Calu3 (cell line): ENCODE data around the gene ARL15. TPM values are rescaled to one million over a fixed set of nuclear protein-coding genes. Genes with fewer than 3 reads are reported as not detected.

ENCODE experiments used
- BruUV-seq: library from RNA; stranded (reverse); fragments of 400-500 nt; replicated peaks from 2 replicates; lab custom pipeline; 2021; lab: Mats Ljungman, UMichigan
- CTCF ChIA-PET: fragments of 300-600 bp; sonication (Branson Sonifier 250); formaldehyde crosslinking; loops from one replicate; lab custom pipeline; 2022; ENCODE audit warnings: antibody characterized with exemption; lab: Charles Lee
- DNase-seq: peaks from one replicate; pipeline ENCODE4 v3.0.0; 2022
- H3K27ac Mint-ChIP-seq: one replicate; pipeline ENCODE4 v1.8.0; 2022; ENCODE audit warnings: mixed read lengths; ENCODE audit not compliant: unreplicated experiment
- H3K27me3 Mint-ChIP-seq: one replicate; pipeline ENCODE4 v1.8.0; 2022; ENCODE audit warnings: mixed read lengths; ENCODE audit not compliant: unreplicated experiment
- H3K36me3 Mint-ChIP-seq: one replicate; pipeline ENCODE4 v1.8.0; 2022; ENCODE audit warnings: mild to moderate bottlenecking, moderate library complexity, mixed read lengths; ENCODE audit not compliant: insufficient read depth, unreplicated experiment
- H3K4me1 Mint-ChIP-seq: one replicate; pipeline ENCODE4 v1.8.0; 2022; ENCODE audit warnings: mild to moderate bottlenecking, low read depth, mixed read lengths; ENCODE audit not compliant: unreplicated experiment
- H3K4me3 Mint-ChIP-seq: one replicate; pipeline ENCODE4 v1.8.0; 2022; ENCODE audit warnings: mild to moderate bottlenecking, low read depth, moderate library complexity, mixed read lengths; ENCODE audit not compliant: unreplicated experiment
- H3K9me3 Mint-ChIP-seq: one replicate; pipeline ENCODE4 v1.8.0; 2022; ENCODE audit warnings: low read depth, mixed read lengths; ENCODE audit not compliant: unreplicated experiment
- CTCF ChIP-seq: fragments of 200-600 bp; IDR thresholded peaks from one replicate; pipeline ENCODE4 v1.8.0; 2022; ENCODE audit warnings: antibody characterized with exemption; ENCODE audit not compliant: unreplicated experiment
- intact Hi-C: fragments of 100-400 bp; cut with micrococcal nuclease; formaldehyde crosslinking; loops from one replicate; pipeline ENCODE4 v1.10.0; 2022; ENCODE audit not compliant: unreplicated experiment
- total RNA-seq: library from RNA; stranded (reverse); gene quantifications from 2 replicates; pipeline ENCODE4 v1.2.3, GENCODE V29; 2022

The ARL15 gene
- total RNA-seq, 1 experiment from 2014 or later, result 15.1 TPM

- BruUV-seq, result no TSS peak
- CTCF ChIA-PET, result no interaction called here
- no peak for TF ChIP-seq CTCF
- Mint-ChIP-seq H3K27me3 (no peaks in the 10 kb centered on the region), H3K36me3 (no peaks in the 10 kb centered on the region), H3K4me3 (no peak overlapping the region), H3K9me3 (no peaks in the 10 kb centered on the region), H3K27ac (no peak overlapping the region), H3K4me1 (peaks cover 9% of the 10 kb centered on the region)
- DNase-seq, result no peak
- intact Hi-C loops, result no loop called here
Measured at GRCh38 chr5:54091307-54092130, 218.9 kb downstream of the ARL15 start.

GRCh38 chr5:54090495-54091120 is 219.8 kb downstream of the ARL15 start:
- Mint-ChIP-seq H3K9me3 (no peaks in the 10 kb centered on the region), H3K4me3 (no peak overlapping the region), H3K27ac (no peak overlapping the region), H3K4me1 (peaks cover 9% of the 10 kb centered on the region), H3K36me3 (no peaks in the 10 kb centered on the region), H3K27me3 (no peaks in the 10 kb centered on the region)
- CTCF ChIA-PET, result interaction anchor here (0.6 kb wide), 1 partner anchor 12 kb away, joined by 4 read pairs; no protein-coding TSS in a partner anchor
- no TSS peak for BruUV-seq
- DNase-seq, result no peak
- intact Hi-C loops, result no loop called here
- no peak for TF ChIP-seq CTCF

- Mint-ChIP-seq H3K27me3 (no peaks in the 10 kb centered on the region), H3K4me1 (peaks cover 9% of the 10 kb centered on the region), H3K9me3 (no peaks in the 10 kb centered on the region), H3K27ac (no peak overlapping the region), H3K4me3 (no peak overlapping the region), H3K36me3 (no peaks in the 10 kb centered on the region)
- CTCF ChIA-PET, result no interaction called here
- intact Hi-C loops, result no loop called here
- BruUV-seq, result no TSS peak
- TF ChIP-seq CTCF, result no peak
- DNase-seq, result no peak
Measured at GRCh38 chr5:54088081-54088480, 222.3 kb downstream of the ARL15 start.

- peaks cover 9% of the 10 kb centered on the region for H3K4me1 Mint-ChIP-seq
- BruUV-seq, result no TSS peak
- intact Hi-C loops, result no loop called here
- no peaks in the 10 kb centered on the region for H3K9me3 Mint-ChIP-seq
- H3K27me3 Mint-ChIP-seq, result no peaks in the 10 kb centered on the region
- TF ChIP-seq CTCF, result no peak
- H3K4me3 Mint-ChIP-seq, result no peak overlapping the region
- DNase-seq, result no peak
- CTCF ChIA-PET, result interaction anchor here (0.7 kb wide), 1 partner anchor 1761 kb away, joined by 3 read pairs; no protein-coding TSS in a partner anchor
- H3K27ac Mint-ChIP-seq, result no peak overlapping the region
- H3K36me3 Mint-ChIP-seq, result no peaks in the 10 kb centered on the region
Measured at GRCh38 chr5:54087436-54087835, 222.9 kb downstream of the ARL15 start.
